HepG2 (cell line): ENCODE results near the gene LASP1. TPM values are rescaled to one million over a fixed set of nuclear protein-coding genes. Genes with fewer than 3 reads are reported as not detected.
A peak's percentile ranks its signal among the peaks of the same experiment; 100 is the strongest.

Source experiments
- HNRNPUL1 ChIP-seq: fragments of 200-400 bp; formaldehyde crosslinking; IDR thresholded peaks from 2 replicates; pipeline ENCODE4 v1.6.1; 2017; ENCODE audit warnings: low read depth, mild to moderate bottlenecking, low read length, moderate library complexity
- ISL2 ChIP-seq: sonication (generic); formaldehyde crosslinking; IDR thresholded peaks from 2 replicates; pipeline ENCODE4 v1.5.0; 2020; ENCODE audit warnings: missing genetic modification reagents
- JUNB ChIP-seq: sonication (generic); formaldehyde crosslinking; IDR thresholded peaks from 2 replicates; pipeline ENCODE4 v1.8.0; 2022; ENCODE audit warnings: missing genetic modification reagents, mild to moderate bottlenecking, borderline replicate concordance
- KLF16 ChIP-seq, 2 experiments: sonication (generic) in 1 of 2; formaldehyde crosslinking in 1 of 2; IDR thresholded peaks; 2 replicates each; pipeline versions ENCODE4 v1.6.1 to v1.8.0; 2016 to 2023; ENCODE audit warnings: missing genetic modification reagents in 2 of 2, missing compliant biosample characterization in 1 of 2
- NCOR1 ChIP-seq: fragments of 200-600 bp; sonication (generic); IDR thresholded peaks from 2 replicates; pipeline ENCODE4 v1.7.0; 2017; ENCODE audit warnings: antibody characterized with exemption, low read length, borderline replicate concordance
- NRL ChIP-seq: sonication (generic); formaldehyde crosslinking; IDR thresholded peaks from 2 replicates; pipeline ENCODE4 v1.5.0; 2020; ENCODE audit warnings: missing genetic modification reagents, mild to moderate bottlenecking, moderate library complexity, borderline replicate concordance
- STAT5B ChIP-seq: sonication (generic); formaldehyde crosslinking; IDR thresholded peaks from 2 replicates; pipeline ENCODE4 v1.4.0; 2020; ENCODE audit warnings: missing genetic modification reagents
- ZBTB26 ChIP-seq: IDR thresholded peaks from 2 replicates; pipeline ENCODE4 v1.6.1; 2016; ENCODE audit warnings: missing compliant biosample characterization, missing genetic modification reagents, borderline replicate concordance
- ZBTB40 ChIP-seq, 2 experiments: fragments of 450-650 bp in 1 of 2; sonication (generic) in 1 of 2; formaldehyde crosslinking in 1 of 2; IDR thresholded peaks; 2 replicates each; pipeline versions ENCODE4 v1.6.1 to v1.8.0; 2016 to 2022; ENCODE audit warnings: antibody characterized with exemption in 1 of 2, mild to moderate bottlenecking in 1 of 2, missing genetic modification reagents in 1 of 2
- ZNF251 ChIP-seq: sonication (generic); formaldehyde crosslinking; IDR thresholded peaks from 2 replicates; pipeline ENCODE4 v1.9.0; 2021; ENCODE audit warnings: mild to moderate bottlenecking, missing genetic modification reagents
- ZNF460 ChIP-seq: sonication (generic); formaldehyde crosslinking; IDR thresholded peaks from 2 replicates; pipeline ENCODE4 v1.5.1; 2020; ENCODE audit warnings: missing genetic modification reagents, mild to moderate bottlenecking, borderline replicate concordance
- ZNF550 ChIP-seq: sonication (generic); formaldehyde crosslinking; IDR thresholded peaks from 2 replicates; pipeline ENCODE4 v1.4.0; 2020; ENCODE audit warnings: mild to moderate bottlenecking, missing genetic modification reagents, borderline replicate concordance
- ZNF580 ChIP-seq: IDR thresholded peaks from 2 replicates; pipeline ENCODE4 v1.6.1; 2016; ENCODE audit warnings: low read depth, borderline replicate concordance
- ZNF678 ChIP-seq: sonication (generic); formaldehyde crosslinking; IDR thresholded peaks from 2 replicates; pipeline ENCODE4 v1.4.0; 2020; ENCODE audit warnings: mild to moderate bottlenecking, missing genetic modification reagents
- ZNF780A ChIP-seq: sonication (generic); formaldehyde crosslinking; IDR thresholded peaks from 2 replicates; pipeline ENCODE4 v1.8.0; 2022; ENCODE audit warnings: mild to moderate bottlenecking, missing genetic modification reagents, moderate library complexity
- polyA plus RNA-seq, 8 experiments: library from polyadenylated mRNA; depleted of rRNA in 3 of 8; stranded (reverse) in 7 of 8; unstranded in 1 of 8; fragments of >200 nt; fragmentation: Illumina TruSeq in 4 of 8; extraction: Trizol in 4 of 8; gene quantifications; 2 replicates each; pipeline versions ENCODE4 v1.2.1 to v1.2.3, GENCODE V29; 2011 to 2016; ENCODE audit warnings: low read depth in 4 of 8, missing spikeins in 1 of 8, mixed read lengths in 1 of 8; ENCODE audit not compliant: insufficient read depth in 1 of 8
- total RNA-seq, 5 experiments: library from RNA; depleted of rRNA; stranded (reverse); fragments of >200 nt; fragmentation: Illumina TruSeq; extraction: Trizol; gene quantifications; 2 replicates each; pipeline ENCODE4 v1.2.3, GENCODE V29; 2016; ENCODE audit warnings: low read depth in 1 of 5
- TF ChIP-seq, protein P1 (sequence below): conservative IDR thresholded peaks from 2 replicates; pipeline ENCODE4 v1.6.1; 2018; ENCODE audit warnings: missing genetic modification reagents

Gene LASP1
- total and polyA plus RNA-seq, 2 of the 13 experiments (the other 11 are each of a cell fraction or from before 2014, with no cell fraction given), result 70.1 to 97.0 TPM

- TF ChIP-seq ZBTB40 (IDR thresholded peaks at IDR 0.05) (no peak), ZBTB40 (CRISPR knock-in tag; IDR thresholded peaks at IDR 0.05) (no peak; the same call in 1 of the 2 replicates), ZNF460 (CRISPR knock-in tag) (no peak), HNRNPUL1 (no peak), NRL (CRISPR knock-in tag) (peak; percentile 39), ZNF780A (CRISPR knock-in tag) (no peak), NCOR1 (no peak), ZNF550 (CRISPR knock-in tag) (no peak; the same call in 1 of the 2 replicates), ZNF580 (no peak; the same call in 1 of the 2 replicates), JUNB (CRISPR knock-in tag) (peak; percentile 51; the same call in 1 of the 2 replicates), ZNF251 (no peak; the same call in 1 of the 2 replicates), KLF16 (CRISPR knock-in tag; IDR thresholded peaks at IDR 0.05) (no peak; a peak in 1 of 4 replicates), ZNF678 (CRISPR knock-in tag) (no peak; the same call in 1 of the 2 replicates), ZBTB26 (CRISPR knock-in tag) (0 out of 2 replicates have a peak, but pooled peaks have one; percentile 19), STAT5B (CRISPR knock-in tag) (no peak), ISL2 (CRISPR knock-in tag) (no peak)
- TF ChIP-seq, protein P1, sequence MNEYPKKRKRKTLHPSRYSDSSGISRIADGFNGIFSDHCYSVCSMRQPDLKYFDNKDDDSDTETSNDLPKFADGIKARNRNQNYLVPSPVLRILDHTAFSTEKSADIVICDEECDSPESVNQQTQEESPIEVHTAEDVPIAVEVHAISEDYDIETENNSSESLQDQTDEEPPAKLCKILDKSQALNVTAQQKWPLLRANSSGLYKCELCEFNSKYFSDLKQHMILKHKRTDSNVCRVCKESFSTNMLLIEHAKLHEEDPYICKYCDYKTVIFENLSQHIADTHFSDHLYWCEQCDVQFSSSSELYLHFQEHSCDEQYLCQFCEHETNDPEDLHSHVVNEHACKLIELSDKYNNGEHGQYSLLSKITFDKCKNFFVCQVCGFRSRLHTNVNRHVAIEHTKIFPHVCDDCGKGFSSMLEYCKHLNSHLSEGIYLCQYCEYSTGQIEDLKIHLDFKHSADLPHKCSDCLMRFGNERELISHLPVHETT (CRISPR knock-in tag), result no peak
Measured at GRCh38 chr17:38870259-38871165, 654 bp downstream of the LASP1 start (continued).
